HG02642 (cell line): Measurements from ENCODE around the gene FBXW8.

Experiments used
- ATAC-seq: cut with Tn5 transposase; IDR thresholded peaks from one replicate; pipeline ENCODE4 v1.9.1; 2021; ENCODE audit warnings: mild to moderate bottlenecking; ENCODE audit not compliant: unreplicated experiment, poor library complexity

The FBXW8 gene

GRCh38 chr12:116885491-116885890, 25.3 kb upstream of the FBXW8 start:
- ATAC-seq = no peak

GRCh38 chr12:116887244-116887643, 23.5 kb upstream of the FBXW8 start:
- no peak for ATAC-seq

- ATAC-seq = no peak
Measured at GRCh38 chr12:116887897-116888296, 22.9 kb upstream of the FBXW8 start.

GRCh38 chr12:116890330-116890729, 20.4 kb upstream of the FBXW8 start:
- no peak for ATAC-seq

- no peak for ATAC-seq
Measured at GRCh38 chr12:116891019-116891418, 19.7 kb upstream of the FBXW8 start.

GRCh38 chr12:116892349-116893140, 18.2 kb upstream of the FBXW8 start:
- no peak for ATAC-seq

GRCh38 chr12:116894913-116895312, 15.8 kb upstream of the FBXW8 start:
- no peak for ATAC-seq

- no peak for ATAC-seq
Measured at GRCh38 chr12:116896411-116896924, 14.3 kb upstream of the FBXW8 start.

GRCh38 chr12:116897476-116897875, 13.3 kb upstream of the FBXW8 start:
- no peak for ATAC-seq

GRCh38 chr12:116898669-116899068, 12.1 kb upstream of the FBXW8 start:
- ATAC-seq = no peak

- ATAC-seq = no peak
Measured at GRCh38 chr12:116901612-116902011, 9.1 kb upstream of the FBXW8 start.

- no peak for ATAC-seq
Measured at GRCh38 chr12:116903818-116904217, 6.9 kb upstream of the FBXW8 start.

GRCh38 chr12:116906285-116906684, 4.5 kb upstream of the FBXW8 start:
- ATAC-seq = no peak

- no peak for ATAC-seq
Measured at GRCh38 chr12:116910280-116910644, 488 bp upstream of the FBXW8 start.

- no peak for ATAC-seq
Measured at GRCh38 chr12:116915326-116915725, 4.6 kb downstream of the FBXW8 start.

- no peak for ATAC-seq
Measured at GRCh38 chr12:116916122-116916521, 5.4 kb downstream of the FBXW8 start.

GRCh38 chr12:116916714-116917114, 6.0 kb downstream of the FBXW8 start:
- peak; percentile 78 for ATAC-seq

- ATAC-seq = no peak
Measured at GRCh38 chr12:116918464-116918863, 7.7 kb downstream of the FBXW8 start.

- no peak for ATAC-seq
Measured at GRCh38 chr12:116919247-116919661, 8.5 kb downstream of the FBXW8 start.

GRCh38 chr12:116919706-116920485, 9.1 kb downstream of the FBXW8 start:
- ATAC-seq = no peak

GRCh38 chr12:116920939-116921338, 10.2 kb downstream of the FBXW8 start:
- no peak for ATAC-seq
